HUES6 (cell line): ENCODE measurements around the gene ANKS4B.
"Not testable (repeated sequence)": the region's sequence is repeated elsewhere in the genome, so short reads cannot be mapped to it uniquely, and the experiment has no call there.

ENCODE experiments used
- H3K27ac ChIP-seq: 2 replicates; pipeline ENCODE4 v1.7.0; 2013; ENCODE audit warnings: low read depth, mild to moderate bottlenecking, low read length, inconsistent platforms
- H3K27me3 ChIP-seq: 2 replicates; pipeline ENCODE4 v1.6.1; 2013; ENCODE audit warnings: low read length; ENCODE audit not compliant: control insufficient read depth, insufficient read depth
- H3K36me3 ChIP-seq: 2 replicates; pipeline ENCODE4 v1.6.1; 2013; ENCODE audit warnings: low read length; ENCODE audit not compliant: control insufficient read depth, insufficient read depth
- H3K4me1 ChIP-seq: 2 replicates; pipeline ENCODE4 v1.6.1; 2013; ENCODE audit warnings: low read length; ENCODE audit not compliant: control insufficient read depth, insufficient read depth
- H3K4me3 ChIP-seq: 2 replicates; pipeline ENCODE4 v1.5.1; 2013; ENCODE audit warnings: low read depth, low read length
- H3K9ac ChIP-seq: one replicate; pipeline ENCODE4 v1.6.1; 2013; ENCODE audit warnings: mild to moderate bottlenecking, low read length
- H3K9me3 ChIP-seq: 2 replicates; pipeline ENCODE4 v1.6.1; 2013; ENCODE audit warnings: low read depth, low read length; ENCODE audit not compliant: control insufficient read depth, insufficient read depth

Gene ANKS4B

DNA sequence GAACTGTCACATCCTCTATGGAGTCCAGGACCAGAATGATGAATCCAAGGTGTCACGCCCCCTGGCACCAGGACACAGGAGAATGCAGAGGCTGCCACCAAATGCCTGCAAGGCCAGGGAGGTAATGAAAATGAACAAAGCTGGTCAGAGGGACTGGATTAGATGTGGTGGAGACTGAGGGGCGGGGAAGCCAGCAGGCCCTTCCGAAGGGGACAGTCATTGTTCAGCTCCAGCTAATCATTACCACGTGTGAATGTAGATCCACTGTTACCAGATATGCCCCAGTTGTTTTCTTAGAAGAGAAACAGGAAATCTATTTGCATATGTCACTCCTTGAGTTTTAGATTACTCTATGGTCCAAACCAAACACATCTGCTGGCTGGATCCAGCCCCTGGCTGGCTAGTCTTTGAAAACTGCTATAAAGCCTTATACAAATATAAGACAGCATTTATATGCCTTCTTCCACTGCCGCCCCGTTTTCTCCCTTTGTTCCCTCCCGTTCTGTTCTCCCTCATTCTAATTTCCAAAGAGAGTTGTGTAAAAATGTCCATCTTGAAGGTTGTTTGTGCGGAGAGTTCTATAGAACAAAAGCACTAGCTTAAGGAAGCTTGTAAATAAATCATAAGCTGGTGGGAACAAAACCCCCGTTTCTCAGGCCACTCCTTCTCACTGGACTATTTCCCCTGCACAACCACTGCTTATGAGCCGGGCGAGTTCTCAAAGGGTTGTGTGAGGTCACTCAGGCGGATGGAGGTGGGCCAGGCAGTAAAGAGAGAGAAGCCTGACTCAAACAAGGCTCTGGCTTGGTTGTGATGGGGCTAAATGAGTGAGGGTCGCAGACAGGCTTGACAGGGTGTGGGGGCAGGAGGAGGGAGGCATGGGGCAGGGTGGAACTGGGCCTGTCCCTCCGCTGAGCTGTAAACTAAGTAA, 30.4 kb downstream of the ANKS4B start:
- Histone ChIP-seq H3K9ac (no peak overlapping the region), H3K36me3 (no peaks in the 10 kb centered on the region), H3K27ac (no peak overlapping the region), H3K9me3 (no peaks in the 10 kb centered on the region), H3K4me1 (no peaks in the 10 kb centered on the region; the same call in 1 of the 2 replicates), H3K4me3 (no peak overlapping the region), H3K27me3 (no peaks in the 10 kb centered on the region)

DNA sequence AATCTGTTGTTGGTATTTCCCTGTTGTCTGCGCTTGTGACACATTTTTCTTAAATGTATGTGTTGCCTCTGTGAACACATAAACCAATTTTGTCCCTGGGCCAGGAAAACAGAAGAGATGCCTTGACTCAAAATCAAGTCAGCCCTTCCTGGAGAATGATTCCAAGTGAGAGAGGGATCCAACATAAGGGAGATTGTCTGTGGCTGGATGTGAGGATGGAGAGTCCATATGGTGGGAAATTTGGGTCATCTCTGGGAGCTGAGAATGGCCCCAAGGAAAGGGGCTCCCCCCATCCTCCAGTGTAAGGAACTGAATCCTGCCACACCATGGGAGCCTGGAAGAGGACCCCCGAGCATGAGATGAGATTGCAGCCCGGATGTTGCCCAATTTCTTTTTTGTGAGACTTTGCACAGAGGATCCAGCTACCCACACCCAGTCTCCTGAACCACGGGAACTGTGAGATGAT, 31.1 kb downstream of the ANKS4B start:
- Histone ChIP-seq H3K4me3 (no peak overlapping the region), H3K9ac (no peak overlapping the region), H3K27ac (no peak overlapping the region)

DNA sequence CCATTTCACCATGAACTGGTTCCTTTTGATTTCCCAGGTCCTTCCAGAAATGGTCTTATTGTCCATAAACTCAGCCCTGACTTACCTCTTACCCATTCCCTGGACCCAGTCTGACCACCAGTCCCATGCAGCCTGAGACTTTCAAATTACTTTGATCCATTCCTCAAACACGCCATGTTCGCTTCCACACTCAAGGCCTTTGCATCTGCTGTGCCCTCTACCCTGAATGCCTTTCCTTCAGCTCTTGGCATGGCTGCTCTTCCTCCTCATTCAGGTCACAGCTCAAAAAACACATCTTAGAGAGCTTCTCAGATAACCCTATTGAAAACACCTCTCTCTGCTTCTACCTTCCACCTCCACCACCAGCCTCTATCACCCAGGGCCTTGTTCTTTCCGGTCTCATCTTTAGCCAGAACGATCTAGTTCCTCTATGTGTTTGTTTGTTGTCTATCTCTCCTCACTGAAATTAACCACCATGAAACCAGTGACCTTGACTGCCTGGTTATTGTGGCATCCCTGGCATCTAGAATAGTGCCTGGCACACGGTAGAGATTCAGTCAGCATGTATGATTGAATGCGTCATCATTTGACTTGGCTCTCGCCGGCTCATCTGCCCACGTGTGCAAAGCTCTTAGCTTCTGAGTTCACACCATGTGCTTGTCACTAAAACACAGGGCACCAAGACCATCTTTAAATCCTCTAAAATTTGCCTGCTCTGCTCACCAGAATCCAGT, 31.8 kb downstream of the ANKS4B start:
- Histone ChIP-seq H3K9me3 (no peaks in the 10 kb centered on the region), H3K4me3 (no peak overlapping the region), H3K27me3 (no peaks in the 10 kb centered on the region), H3K36me3 (no peaks in the 10 kb centered on the region), H3K4me1 (no peaks in the 10 kb centered on the region; the same call in 1 of the 2 replicates), H3K9ac (no peak overlapping the region), H3K27ac (no peak overlapping the region)

More for the DNA sequence above, 31.1 kb downstream of the ANKS4B start:
- no peaks in the 10 kb centered on the region for H3K36me3 ChIP-seq
- no peaks in the 10 kb centered on the region for H3K9me3 ChIP-seq
- no peaks in the 10 kb centered on the region; the same call in 1 of the 2 replicates for H3K4me1 ChIP-seq
- no peaks in the 10 kb centered on the region for H3K27me3 ChIP-seq

DNA sequence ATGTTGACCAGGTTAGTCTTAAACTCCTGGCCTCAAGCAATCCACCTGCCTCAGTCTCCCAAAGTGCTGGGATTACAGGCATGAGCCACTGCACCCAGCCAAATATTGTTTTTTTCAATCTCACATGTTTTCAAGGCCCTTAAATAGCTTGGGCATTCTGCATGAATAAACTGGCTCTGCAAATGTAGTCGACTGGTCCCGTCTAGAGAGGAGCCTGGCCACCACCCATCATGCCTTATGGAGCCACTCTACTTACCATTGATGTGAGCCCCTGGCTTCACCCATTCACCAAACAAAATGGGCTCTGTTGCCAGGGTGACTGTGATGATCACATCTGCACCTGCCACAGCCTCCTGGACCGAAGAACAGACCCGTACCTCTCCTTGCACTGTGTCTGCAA, 33.8 kb downstream of the ANKS4B start:
- H3K4me1 ChIP-seq: no peaks in the 10 kb centered on the region; the same call in 1 of the 2 replicates
- H3K27me3 ChIP-seq: no peaks in the 10 kb centered on the region
- H3K9ac ChIP-seq: no peak overlapping the region
- H3K27ac ChIP-seq: no peak overlapping the region
- H3K4me3 ChIP-seq: no peak overlapping the region
- H3K9me3 ChIP-seq: no peaks in the 10 kb centered on the region
- no peaks in the 10 kb centered on the region for H3K36me3 ChIP-seq

DNA sequence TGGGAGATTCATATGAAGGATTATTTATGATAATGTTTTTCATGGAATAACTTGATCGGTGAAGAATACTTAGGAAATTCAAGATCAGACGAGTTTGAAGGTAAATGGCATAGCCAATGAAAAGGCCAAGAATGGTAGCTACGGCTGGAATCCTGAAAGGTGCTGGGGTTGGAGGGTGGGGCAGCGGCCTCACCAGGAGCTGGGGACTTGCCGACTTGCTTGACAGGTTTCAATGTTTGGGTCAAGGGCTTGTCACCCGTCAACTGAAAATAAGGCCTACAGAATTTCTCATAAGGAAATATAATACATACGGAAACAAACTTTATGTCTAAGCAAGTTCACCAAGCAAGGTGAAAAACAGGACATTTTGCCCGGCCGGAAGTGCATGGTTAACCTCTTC, 34.7 kb downstream of the ANKS4B start:
- Histone ChIP-seq H3K27me3 (no peaks in the 10 kb centered on the region), H3K9ac (no peak overlapping the region), H3K4me3 (no peak overlapping the region), H3K9me3 (no peaks in the 10 kb centered on the region), H3K4me1 (no peaks in the 10 kb centered on the region; the same call in 1 of the 2 replicates), H3K36me3 (no peaks in the 10 kb centered on the region), H3K27ac (no peak overlapping the region)

DNA sequence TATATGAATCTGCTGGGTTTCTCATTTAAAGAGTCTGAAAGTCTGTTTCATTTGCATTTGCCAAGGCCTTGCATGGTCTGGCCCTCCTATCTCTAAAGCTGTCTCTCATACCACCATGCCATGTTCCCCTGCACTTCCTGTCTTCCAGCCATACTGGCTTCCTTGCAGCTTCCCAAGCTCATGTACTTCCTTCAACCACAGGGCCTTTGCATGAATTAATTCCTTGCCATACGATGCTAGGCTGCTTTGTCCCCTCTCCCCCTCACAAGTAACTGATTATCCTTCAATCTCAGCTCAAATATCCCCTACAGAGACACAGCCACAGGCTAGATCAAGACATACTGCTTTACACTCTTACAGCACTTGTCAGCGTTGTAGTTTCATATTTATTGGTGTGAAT, 38.8 kb downstream of the ANKS4B start:
- Histone ChIP-seq H3K9me3 (no peaks in the 10 kb centered on the region), H3K4me1 (peaks cover 6% of the 10 kb centered on the region; the same call in 1 of the 2 replicates), H3K4me3 (no peak overlapping the region)

DNA sequence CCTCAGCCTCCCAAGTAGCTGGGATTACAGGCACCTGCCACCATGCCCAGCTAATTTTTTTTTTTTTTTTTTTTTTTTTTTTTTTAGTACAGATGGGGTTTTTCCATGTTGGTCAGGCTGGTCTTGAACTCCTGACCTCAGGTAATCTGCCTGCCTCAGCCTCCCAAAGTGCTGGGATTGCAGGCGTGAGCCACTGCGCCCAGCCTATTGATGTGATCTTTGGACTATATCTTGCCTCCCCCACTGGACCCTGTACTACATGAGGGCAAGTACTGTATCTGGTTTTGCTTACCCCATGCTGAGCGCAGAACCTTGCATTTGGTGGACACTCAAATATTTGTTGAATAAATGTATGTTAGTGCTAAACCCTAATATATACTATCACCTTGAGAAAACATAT, 39.3 kb downstream of the ANKS4B start:
- H3K9me3 ChIP-seq, H3K27ac ChIP-seq, H3K9ac ChIP-seq, H3K36me3 ChIP-seq, H3K4me3 ChIP-seq: not testable (repeated sequence)
- Histone ChIP-seq H3K27me3 (peaks cover 36% of the 10 kb centered on the region), H3K4me1 (peaks cover 12% of the 10 kb centered on the region)

More for the DNA sequence above, 38.8 kb downstream of the ANKS4B start:
- H3K9ac ChIP-seq: no peak overlapping the region
- H3K27ac ChIP-seq: no peak overlapping the region
- no peaks in the 10 kb centered on the region for H3K36me3 ChIP-seq
- H3K27me3 ChIP-seq: peaks cover 31% of the 10 kb centered on the region

DNA sequence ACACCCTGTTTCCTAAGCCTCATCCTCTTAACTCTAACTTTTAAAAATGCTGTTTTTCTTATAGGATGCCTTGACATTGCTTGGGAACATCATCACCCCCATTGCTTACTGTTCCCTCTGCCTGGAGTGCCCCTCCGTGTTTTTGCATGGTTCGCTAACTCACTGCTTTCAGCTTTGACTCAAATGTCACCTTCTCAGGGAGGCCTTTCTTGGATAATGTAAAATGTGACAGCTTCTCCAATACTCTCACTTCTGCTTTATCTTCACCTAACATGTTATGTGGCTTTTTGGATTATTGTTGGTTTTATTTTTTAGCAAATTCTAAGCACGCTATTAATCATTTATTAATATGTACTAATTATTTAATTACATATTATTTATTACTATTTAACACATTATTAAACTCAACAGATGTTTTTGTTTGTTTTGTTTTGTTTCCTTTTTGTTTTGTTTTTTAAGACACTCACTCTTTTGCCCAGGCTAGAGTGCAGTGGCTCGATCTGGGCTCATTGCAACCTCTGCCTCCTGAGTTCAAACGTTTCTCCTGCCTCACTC, 40.8 kb downstream of the ANKS4B start:
- peaks cover 13% of the 10 kb centered on the region for H3K4me1 ChIP-seq
- H3K4me3 ChIP-seq: no peak overlapping the region
- H3K9ac ChIP-seq: no peak overlapping the region
- H3K27me3 ChIP-seq: peaks cover 50% of the 10 kb centered on the region
- H3K9me3 ChIP-seq: no peaks in the 10 kb centered on the region
- no peak overlapping the region for H3K27ac ChIP-seq
- no peaks in the 10 kb centered on the region for H3K36me3 ChIP-seq

DNA sequence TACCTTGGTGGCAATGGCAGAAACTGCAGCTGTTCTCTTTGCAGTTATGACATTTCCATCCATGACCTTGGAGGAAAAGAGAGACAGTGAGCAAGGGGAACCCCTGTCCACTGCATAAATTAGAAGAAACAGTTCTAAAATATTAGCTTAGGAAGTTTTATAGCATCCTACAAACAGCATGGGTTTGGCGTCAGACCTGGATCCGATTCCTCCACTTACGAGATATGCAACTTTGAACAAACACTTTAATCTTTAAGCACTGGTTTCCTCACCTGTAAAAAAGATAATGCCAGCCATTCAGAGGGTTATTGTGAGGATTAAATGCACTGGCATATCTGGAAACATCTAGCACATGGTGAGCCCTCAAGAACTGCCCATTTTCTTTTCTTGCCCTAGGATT, 42.0 kb downstream of the ANKS4B start:
- no peak overlapping the region for H3K9ac ChIP-seq
- H3K4me1 ChIP-seq: peaks cover 13% of the 10 kb centered on the region
- no peak overlapping the region for H3K4me3 ChIP-seq
- no peak overlapping the region for H3K27ac ChIP-seq
- H3K27me3 ChIP-seq: peaks cover 55% of the 10 kb centered on the region
- no peaks in the 10 kb centered on the region for H3K9me3 ChIP-seq
- H3K36me3 ChIP-seq: no peaks in the 10 kb centered on the region

DNA sequence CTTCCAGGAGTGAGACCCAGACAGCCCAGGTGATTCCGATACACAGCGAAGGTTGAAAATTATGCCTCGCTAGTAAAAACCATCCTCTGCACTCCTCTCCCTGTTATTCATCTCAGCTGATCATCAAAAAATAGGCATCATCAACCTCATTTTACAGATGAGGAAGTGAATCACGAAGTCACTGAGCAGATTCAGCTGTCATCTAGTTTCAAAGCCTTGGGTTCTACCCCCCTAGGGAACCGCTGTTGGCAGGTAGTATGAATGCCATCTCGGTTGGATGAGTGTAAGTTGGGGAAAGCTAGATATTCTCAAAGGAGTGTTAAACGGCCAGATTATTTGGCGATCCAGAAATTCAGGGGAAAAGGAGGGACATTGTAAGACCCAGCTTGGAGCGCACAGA, 42.6 kb downstream of the ANKS4B start:
- H3K9me3 ChIP-seq: no peaks in the 10 kb centered on the region
- H3K4me3 ChIP-seq: no peak overlapping the region
- H3K27ac ChIP-seq: no peak overlapping the region
- peaks cover 55% of the 10 kb centered on the region for H3K27me3 ChIP-seq
- H3K4me1 ChIP-seq: peaks cover 13% of the 10 kb centered on the region
- no peaks in the 10 kb centered on the region for H3K36me3 ChIP-seq
- no peak overlapping the region for H3K9ac ChIP-seq
